Measurements from ENCODE around the gene PAPOLG. TPM values are rescaled to one million over a fixed set of nuclear protein-coding genes. Genes with fewer than 3 reads are reported as not detected.

The PAPOLG gene
- total and polyA plus RNA-seq, 2 of the 4 experiments (the other 2 are of a cell fraction), result 3.5 to 12.4 TPM

- no peak overlapping the region for H3K4me3 ChIP-seq (ENCODE audit: insufficient read depth, low read depth, low read length)
- H4K20me1 ChIP-seq (ENCODE audit: insufficient read depth, low read length), result no peaks in the 10 kb centered on the region
- in situ Hi-C loops (cut with MboI; ENCODE audit: low sequenced_read_pairs) (no loop called here), intact Hi-C loops (cut with micrococcal nuclease) (no loop called here), dilution Hi-C loops (cut with HindIII; ENCODE audit: low sequenced_read_pairs, unreplicated experiment) (no loop called here)
- no peaks in the 10 kb centered on the region for H3K79me1 ChIP-seq (ENCODE audit: low read depth in 1 of 2, low read length in 2 of 2)
- H3K27me3 ChIP-seq (ENCODE audit: control insufficient read depth, insufficient read depth, low read length), result peaks cover 23% of the 10 kb centered on the region
- H2AFZ ChIP-seq (replicated peaks; ENCODE audit: low read length, poor library complexity), result no peak overlapping the region
- H4K5ac ChIP-seq (ENCODE audit: low read depth, low read length), result no peak overlapping the region
- no TSS peak for BruUV-seq (replicated peaks)
- H2BK20ac ChIP-seq (ENCODE audit: low read depth, low read length), result no peak overlapping the region
- CTCF ChIA-PET, result interaction anchor here (1.6 kb wide), 1 partner anchor 10 kb away, joined by 3 read pairs; no protein-coding TSS in a partner anchor
- H3K9ac ChIP-seq (ENCODE audit: low read depth, low read length), result no peak overlapping the region
- no peak overlapping the region for H3K18ac ChIP-seq (ENCODE audit: low read depth, low read length)
- H2BK15ac ChIP-seq (ENCODE audit: low read depth, low read length), result no peak overlapping the region
- H3K4ac ChIP-seq (ENCODE audit: low read depth, low read length), result no peak overlapping the region
- no peak overlapping the region for H2BK120ac ChIP-seq (ENCODE audit: low read depth, low read length)
- DNase-seq (no peak), ATAC-seq (ENCODE audit: low read depth) (no peak)
- TF ChIP-seq RAD21 (IDR thresholded peaks at IDR 0.05; ENCODE audit: low read length), result no peak
- no peak for TF ChIP-seq MAZ (IDR thresholded peaks at IDR 0.05; ENCODE audit: borderline replicate concordance, low read depth, low read length)
- H2AK5ac ChIP-seq (ENCODE audit: low read depth, low read length), result no peak overlapping the region
- POLR2A ChIA-PET (ENCODE audit: unreplicated experiment), result no interaction called here
- no peak overlapping the region for H3K56ac ChIP-seq (ENCODE audit: extremely low read depth, insufficient read depth, low read length)
- H4K91ac ChIP-seq (ENCODE audit: insufficient read depth, low read depth, low read length), result no peak overlapping the region
- H3K4me1 ChIP-seq (ENCODE audit: control insufficient read depth, insufficient read depth, low read length), result no peaks in the 10 kb centered on the region
- no peak overlapping the region for H3K14ac ChIP-seq (replicated peaks; ENCODE audit: low read depth, low read length)
- no peak overlapping the region for H3K23ac ChIP-seq (ENCODE audit: low read depth, low read length)
- H3K9me1 ChIP-seq (ENCODE audit: insufficient read depth, low read length), result no peaks in the 10 kb centered on the region
- H2BK5ac ChIP-seq (ENCODE audit: low read depth, low read length, poor library complexity, severe bottlenecking), result no peak overlapping the region
- no peaks in the 10 kb centered on the region for H3K36me3 ChIP-seq (ENCODE audit: control insufficient read depth, insufficient read depth, low read length)
- no CpG with 5 or more reads among the region's 3 CpGs for WGBS, 2 experiments (ENCODE audit: extremely low coverage in 2 of 2, insufficient read length in 1 of 2)
- no peak overlapping the region for H3K4me2 ChIP-seq (ENCODE audit: low read depth, low read length)
- no peak overlapping the region for H2AK9ac ChIP-seq (replicated peaks; ENCODE audit: low read depth, low read length, poor library complexity)
- H3K27ac ChIP-seq (ENCODE audit: insufficient read depth, low read length), result no peak overlapping the region
- no peaks in the 10 kb centered on the region for H3K9me3 ChIP-seq (ENCODE audit: control insufficient read depth, insufficient read depth, low read length)
- H4K8ac ChIP-seq (ENCODE audit: low read depth in 2 of 2, low read length in 2 of 2), result no peak overlapping the region
These were observed 82.4 kb downstream of the PAPOLG start for GRCh38 chr2:60838481-60838880.
